ENCODE results near the gene MGA. TPM values are rescaled to one million over a fixed set of nuclear protein-coding genes. Genes with fewer than 3 reads are reported as not detected.

The MGA gene
- total and polyA plus RNA-seq, 2 donors (not counting 3 experiments of a cell fraction or from before 2014, with no cell fraction given), result 4.1 to 36.5 TPM

DNA sequence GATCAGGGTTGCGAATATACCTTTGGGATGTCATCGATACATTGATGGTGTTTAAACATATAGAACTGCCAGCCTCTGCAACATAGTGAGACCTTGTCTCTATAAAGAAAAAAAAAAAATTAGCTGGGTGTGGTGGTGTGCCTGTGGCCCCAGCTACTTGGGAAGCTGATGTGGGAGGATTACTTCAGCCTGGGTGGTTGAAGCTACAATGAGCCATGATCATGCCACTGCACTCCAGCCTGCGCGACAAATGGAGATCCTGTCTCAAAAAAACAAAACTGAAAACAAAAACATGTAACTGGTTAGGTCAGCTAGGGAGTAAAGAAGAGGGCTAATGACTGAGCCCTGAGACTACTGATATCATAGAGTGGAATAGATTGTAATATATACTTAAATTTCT is 30.7 kb upstream of the MGA start:
- H3K9me3 ChIP-seq (replicated peaks; ENCODE audit: control insufficient read depth, insufficient read depth, low read length), result no peaks in the 10 kb centered on the region
- no peak overlapping the region for H3K4me3 ChIP-seq (replicated peaks in 1 of 3; ENCODE audit: insufficient read depth in 1 of 3, low read depth in 1 of 3, low read length in 3 of 3)
- dilution Hi-C loops (cut with MboI; ENCODE audit: extremely low pct_ligation_motif_present, low sequenced_read_pairs), result no loop called here
- TF ChIP-seq POLR2AphosphoS5 (IDR thresholded peaks at IDR 0.05; ENCODE audit: insufficient read depth, low read depth, low read length), result no peak
- TF ChIP-seq MYC (IDR thresholded peaks at IDR 0.05; ENCODE audit: low read depth, low read length), result no peak
- TF ChIP-seq, protein P1, sequence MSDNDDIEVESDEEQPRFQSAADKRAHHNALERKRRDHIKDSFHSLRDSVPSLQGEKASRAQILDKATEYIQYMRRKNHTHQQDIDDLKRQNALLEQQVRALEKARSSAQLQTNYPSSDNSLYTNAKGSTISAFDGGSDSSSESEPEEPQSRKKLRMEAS (IDR thresholded peaks at IDR 0.05; ENCODE audit: insufficient read depth, insufficient read length), result no peak
- TF ChIP-seq, protein P2, sequence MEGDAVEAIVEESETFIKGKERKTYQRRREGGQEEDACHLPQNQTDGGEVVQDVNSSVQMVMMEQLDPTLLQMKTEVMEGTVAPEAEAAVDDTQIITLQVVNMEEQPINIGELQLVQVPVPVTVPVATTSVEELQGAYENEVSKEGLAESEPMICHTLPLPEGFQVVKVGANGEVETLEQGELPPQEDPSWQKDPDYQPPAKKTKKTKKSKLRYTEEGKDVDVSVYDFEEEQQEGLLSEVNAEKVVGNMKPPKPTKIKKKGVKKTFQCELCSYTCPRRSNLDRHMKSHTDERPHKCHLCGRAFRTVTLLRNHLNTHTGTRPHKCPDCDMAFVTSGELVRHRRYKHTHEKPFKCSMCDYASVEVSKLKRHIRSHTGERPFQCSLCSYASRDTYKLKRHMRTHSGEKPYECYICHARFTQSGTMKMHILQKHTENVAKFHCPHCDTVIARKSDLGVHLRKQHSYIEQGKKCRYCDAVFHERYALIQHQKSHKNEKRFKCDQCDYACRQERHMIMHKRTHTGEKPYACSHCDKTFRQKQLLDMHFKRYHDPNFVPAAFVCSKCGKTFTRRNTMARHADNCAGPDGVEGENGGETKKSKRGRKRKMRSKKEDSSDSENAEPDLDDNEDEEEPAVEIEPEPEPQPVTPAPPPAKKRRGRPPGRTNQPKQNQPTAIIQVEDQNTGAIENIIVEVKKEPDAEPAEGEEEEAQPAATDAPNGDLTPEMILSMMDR (IDR thresholded peaks at IDR 0.05; ENCODE audit: extremely low read depth in 1 of 2, insufficient read depth in 1 of 2, low read depth in 1 of 2, low read length in 2 of 2), result no peak
- no peak for TF ChIP-seq POLR2A (IDR thresholded peaks at IDR 0.05; ENCODE audit: low read depth, low read length)
- peaks cover 2% of the 10 kb centered on the region for H3K4me1 ChIP-seq (ENCODE audit: control insufficient read depth, extremely low read depth, insufficient read depth, low read length)
- FAIRE-seq, result no peak
- ChIA-PET CTCF (interaction anchor here (1.5 to 2.8 kb wide), 2 partner anchors 26 to 164 kb away, joined by 4 to 10 read pairs; no protein-coding TSS in a partner anchor), POLR2A (no interaction called here)
- intact Hi-C loops (cut with micrococcal nuclease), result no loop called here
- no peak overlapping the region for H3K4me2 ChIP-seq (ENCODE audit: insufficient read depth, low read length)
- no peaks in the 10 kb centered on the region for H3K27me3 ChIP-seq (ENCODE audit: control insufficient read depth in 2 of 2, insufficient read depth in 2 of 2, low read length in 2 of 2)
- DNase-seq (ENCODE audit: low read depth, low spot score), result no peak
- H3K9ac ChIP-seq (replicated peaks; ENCODE audit: extremely low read depth, insufficient read depth, low read length), result no peak overlapping the region
- BruUV-seq (replicated peaks), result no TSS peak
- no peaks in the 10 kb centered on the region for H3K79me2 ChIP-seq (ENCODE audit: control insufficient read depth, insufficient read depth, low read length)
- H4K20me1 ChIP-seq (replicated peaks; ENCODE audit: control insufficient read depth, extremely low read depth, insufficient read depth, low read length), result no peaks in the 10 kb centered on the region
- H2AFZ ChIP-seq (ENCODE audit: low read depth, low read length), result no peak overlapping the region
- no peaks in the 10 kb centered on the region for H3K36me3 ChIP-seq (ENCODE audit: control insufficient read depth in 2 of 2, extremely low read depth in 1 of 2, insufficient read depth in 2 of 2, low read length in 2 of 2)
- no peak overlapping the region for H3K27ac ChIP-seq (ENCODE audit: insufficient read depth, low read depth, low read length)
- no peaks in the 10 kb centered on the region for H3K9me1 ChIP-seq (replicated peaks; ENCODE audit: control insufficient read depth, extremely low read depth, insufficient read depth, low read length)

DNA sequence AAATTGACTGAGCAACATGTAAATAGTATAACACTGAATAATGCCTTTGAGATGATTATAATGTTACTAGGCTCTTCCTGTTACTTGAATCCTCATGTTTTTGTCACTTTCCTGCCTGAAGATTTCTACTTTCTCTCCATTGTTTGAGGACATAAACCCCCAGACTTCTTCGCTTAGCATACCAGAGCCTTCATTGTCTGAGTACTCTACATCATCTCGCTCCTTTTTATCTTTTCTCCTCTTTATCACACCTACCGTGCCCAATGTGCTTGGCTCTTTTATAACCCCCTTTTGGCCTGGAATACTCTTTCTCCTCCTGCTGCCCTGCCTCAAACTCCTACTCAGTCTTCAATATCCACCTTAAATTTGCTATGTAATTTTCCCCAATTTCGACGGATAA is 30.3 kb upstream of the MGA start:
- H3K9ac ChIP-seq (replicated peaks; ENCODE audit: extremely low read depth, insufficient read depth, low read length), result no peak overlapping the region
- TF ChIP-seq FOS (IDR thresholded peaks at IDR 0.05; ENCODE audit: borderline replicate concordance, insufficient read depth, low read length), result no peak
- no peak for TF ChIP-seq JUN (IDR thresholded peaks at IDR 0.05; ENCODE audit: borderline replicate concordance, insufficient read depth, insufficient read length, low read depth)
- TF ChIP-seq EZH2 (IDR thresholded peaks at IDR 0.05; ENCODE audit: borderline replicate concordance, low read depth, low read length, severe bottlenecking), result no peak
- TF ChIP-seq, protein P2 (IDR thresholded peaks at IDR 0.05; ENCODE audit: extremely low read depth in 1 of 2, insufficient read depth in 1 of 2, low read depth in 1 of 2, low read length in 2 of 2), result no peak
- no peak for TF ChIP-seq POLR2A (IDR thresholded peaks at IDR 0.05; ENCODE audit: low read depth, low read length)
- TF ChIP-seq, protein P1 (IDR thresholded peaks at IDR 0.05; ENCODE audit: insufficient read depth, insufficient read length), result no peak
- no peak for TF ChIP-seq POLR2AphosphoS5 (IDR thresholded peaks at IDR 0.05; ENCODE audit: insufficient read depth, low read depth, low read length)
- TF ChIP-seq GATA2 (IDR thresholded peaks at IDR 0.05; ENCODE audit: insufficient read depth, insufficient read length, low read depth, low read length), result no peak
- no peak for TF ChIP-seq MYC (IDR thresholded peaks at IDR 0.05; ENCODE audit: low read depth, low read length)
- H3K4me1 ChIP-seq (ENCODE audit: control insufficient read depth, extremely low read depth, insufficient read depth, low read length), result peaks cover 2% of the 10 kb centered on the region
- CTCF ChIA-PET, result interaction anchor here (1.5 to 2.8 kb wide), 2 partner anchors 26 to 164 kb away, joined by 4 to 10 read pairs; no protein-coding TSS in a partner anchor
- H3K79me2 ChIP-seq (ENCODE audit: control insufficient read depth, insufficient read depth, low read length), result no peaks in the 10 kb centered on the region
- no peaks in the 10 kb centered on the region for H4K20me1 ChIP-seq (replicated peaks; ENCODE audit: control insufficient read depth, extremely low read depth, insufficient read depth, low read length)
- H3K27ac ChIP-seq (ENCODE audit: insufficient read depth, low read depth, low read length), result no peak overlapping the region
- intact Hi-C loops (cut with micrococcal nuclease) (no loop called here), dilution Hi-C loops (cut with MboI; ENCODE audit: extremely low pct_ligation_motif_present, low sequenced_read_pairs) (no loop called here)
- POLR2A ChIA-PET, result no interaction called here
- BruUV-seq (replicated peaks), result no TSS peak
- H2AFZ ChIP-seq (ENCODE audit: low read depth, low read length), result no peak overlapping the region
- DNase-seq (ENCODE audit: low read depth, low spot score), result no peak
- H3K27me3 ChIP-seq (ENCODE audit: control insufficient read depth in 2 of 2, insufficient read depth in 2 of 2, low read length in 2 of 2), result no peaks in the 10 kb centered on the region
- H3K36me3 ChIP-seq (ENCODE audit: control insufficient read depth in 2 of 2, extremely low read depth in 1 of 2, insufficient read depth in 2 of 2, low read length in 2 of 2), result no peaks in the 10 kb centered on the region
- FAIRE-seq, result no peak
- H3K4me2 ChIP-seq (ENCODE audit: insufficient read depth, low read length), result no peak overlapping the region
- no peaks in the 10 kb centered on the region for H3K9me3 ChIP-seq (replicated peaks; ENCODE audit: control insufficient read depth, insufficient read depth, low read length)
- no peaks in the 10 kb centered on the region for H3K9me1 ChIP-seq (replicated peaks; ENCODE audit: control insufficient read depth, extremely low read depth, insufficient read depth, low read length)
- no peak overlapping the region for H3K4me3 ChIP-seq (replicated peaks in 1 of 3; ENCODE audit: insufficient read depth in 1 of 3, low read depth in 1 of 3, low read length in 3 of 3)

All from endothelial cell of umbilical vein (primary cell).